ENCODE measurements around the gene ARHGEF19. TPM values are rescaled to one million over a fixed set of nuclear protein-coding genes. Genes with fewer than 3 reads are reported as not detected.
"Not testable (repeated sequence)": the region's sequence is repeated elsewhere in the genome, so short reads cannot be mapped to it uniquely, and the experiment has no call there.

Gene ARHGEF19
- total RNA-seq, 1 donor = 6.5 TPM

DNA sequence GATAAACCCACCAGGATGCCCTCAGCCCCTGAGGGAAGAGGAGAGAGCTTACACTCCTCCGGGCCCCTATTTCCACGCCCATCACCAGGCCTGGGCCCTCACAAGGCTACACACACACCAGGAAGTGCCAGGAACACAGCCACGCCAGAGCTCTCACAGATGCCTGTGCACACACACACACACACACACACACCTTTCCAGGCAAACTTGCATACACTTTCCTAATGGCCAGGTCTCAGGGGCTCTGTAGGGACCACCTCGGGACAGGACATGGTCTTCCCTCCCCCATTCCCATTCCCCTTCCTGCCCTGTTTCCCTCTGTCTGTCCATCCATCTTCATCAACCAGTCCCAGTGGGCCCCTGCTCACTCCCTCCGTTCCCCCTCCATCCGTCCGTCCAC lies 46.9 kb downstream of the ARHGEF19 start:
- H3K79me2 ChIP-seq (ENCODE audit: insufficient read depth, low read length) = no peaks in the 10 kb centered on the region
- no peaks in the 10 kb centered on the region for H3K27me3 ChIP-seq (ENCODE audit: insufficient read depth, low read length)
- H2AFZ ChIP-seq (ENCODE audit: low read length) = no peak overlapping the region
- H3K9me3 ChIP-seq (ENCODE audit: low read depth, low read length) = no peaks in the 10 kb centered on the region
- H3K36me3 ChIP-seq (ENCODE audit: insufficient read depth, low read length) = no peaks in the 10 kb centered on the region
- no peak overlapping the region for H3K4me2 ChIP-seq (ENCODE audit: insufficient read depth, low read length)
- no peak overlapping the region for H3K27ac ChIP-seq (ENCODE audit: low read depth, low read length)
- no peaks in the 10 kb centered on the region for H4K20me1 ChIP-seq (ENCODE audit: insufficient read depth, low read length)
- peaks cover 5% of the 10 kb centered on the region for H3K4me1 ChIP-seq (ENCODE audit: insufficient read depth, low read length)
- TF ChIP-seq, protein P1, sequence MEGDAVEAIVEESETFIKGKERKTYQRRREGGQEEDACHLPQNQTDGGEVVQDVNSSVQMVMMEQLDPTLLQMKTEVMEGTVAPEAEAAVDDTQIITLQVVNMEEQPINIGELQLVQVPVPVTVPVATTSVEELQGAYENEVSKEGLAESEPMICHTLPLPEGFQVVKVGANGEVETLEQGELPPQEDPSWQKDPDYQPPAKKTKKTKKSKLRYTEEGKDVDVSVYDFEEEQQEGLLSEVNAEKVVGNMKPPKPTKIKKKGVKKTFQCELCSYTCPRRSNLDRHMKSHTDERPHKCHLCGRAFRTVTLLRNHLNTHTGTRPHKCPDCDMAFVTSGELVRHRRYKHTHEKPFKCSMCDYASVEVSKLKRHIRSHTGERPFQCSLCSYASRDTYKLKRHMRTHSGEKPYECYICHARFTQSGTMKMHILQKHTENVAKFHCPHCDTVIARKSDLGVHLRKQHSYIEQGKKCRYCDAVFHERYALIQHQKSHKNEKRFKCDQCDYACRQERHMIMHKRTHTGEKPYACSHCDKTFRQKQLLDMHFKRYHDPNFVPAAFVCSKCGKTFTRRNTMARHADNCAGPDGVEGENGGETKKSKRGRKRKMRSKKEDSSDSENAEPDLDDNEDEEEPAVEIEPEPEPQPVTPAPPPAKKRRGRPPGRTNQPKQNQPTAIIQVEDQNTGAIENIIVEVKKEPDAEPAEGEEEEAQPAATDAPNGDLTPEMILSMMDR (IDR thresholded peaks at IDR 0.05; ENCODE audit: extremely low read depth, low read depth, low read length) = no peak
- no peak overlapping the region for H3K4me3 ChIP-seq (ENCODE audit: insufficient read depth, low read length)
- no peak for DNase-seq (ENCODE audit: insufficient read length, low spot score, missing footprints)

- H3K36me3 ChIP-seq (ENCODE audit: insufficient read depth, low read length) = no peaks in the 10 kb centered on the region
- H3K4me3 ChIP-seq (ENCODE audit: insufficient read depth, low read length) = no peak overlapping the region
- H3K4me1 ChIP-seq (ENCODE audit: insufficient read depth, low read length) = peaks cover 5% of the 10 kb centered on the region
- no peaks in the 10 kb centered on the region for H3K9me3 ChIP-seq (ENCODE audit: low read depth, low read length)
- H3K79me2 ChIP-seq (ENCODE audit: insufficient read depth, low read length) = no peaks in the 10 kb centered on the region
- H3K27ac ChIP-seq (ENCODE audit: low read depth, low read length) = no peak overlapping the region
- no peaks in the 10 kb centered on the region for H3K27me3 ChIP-seq (ENCODE audit: insufficient read depth, low read length)
- no peaks in the 10 kb centered on the region for H4K20me1 ChIP-seq (ENCODE audit: insufficient read depth, low read length)
- no peak overlapping the region for H2AFZ ChIP-seq (ENCODE audit: low read length)
- no peak for DNase-seq (ENCODE audit: insufficient read length, low spot score, missing footprints)
- H3K4me2 ChIP-seq (ENCODE audit: insufficient read depth, low read length) = no peak overlapping the region
- TF ChIP-seq, protein P1 (IDR thresholded peaks at IDR 0.05; ENCODE audit: extremely low read depth, low read depth, low read length) = no peak
Observed at GRCh38 chr1:16165073-16165364, 47.4 kb downstream of the ARHGEF19 start.

DNA sequence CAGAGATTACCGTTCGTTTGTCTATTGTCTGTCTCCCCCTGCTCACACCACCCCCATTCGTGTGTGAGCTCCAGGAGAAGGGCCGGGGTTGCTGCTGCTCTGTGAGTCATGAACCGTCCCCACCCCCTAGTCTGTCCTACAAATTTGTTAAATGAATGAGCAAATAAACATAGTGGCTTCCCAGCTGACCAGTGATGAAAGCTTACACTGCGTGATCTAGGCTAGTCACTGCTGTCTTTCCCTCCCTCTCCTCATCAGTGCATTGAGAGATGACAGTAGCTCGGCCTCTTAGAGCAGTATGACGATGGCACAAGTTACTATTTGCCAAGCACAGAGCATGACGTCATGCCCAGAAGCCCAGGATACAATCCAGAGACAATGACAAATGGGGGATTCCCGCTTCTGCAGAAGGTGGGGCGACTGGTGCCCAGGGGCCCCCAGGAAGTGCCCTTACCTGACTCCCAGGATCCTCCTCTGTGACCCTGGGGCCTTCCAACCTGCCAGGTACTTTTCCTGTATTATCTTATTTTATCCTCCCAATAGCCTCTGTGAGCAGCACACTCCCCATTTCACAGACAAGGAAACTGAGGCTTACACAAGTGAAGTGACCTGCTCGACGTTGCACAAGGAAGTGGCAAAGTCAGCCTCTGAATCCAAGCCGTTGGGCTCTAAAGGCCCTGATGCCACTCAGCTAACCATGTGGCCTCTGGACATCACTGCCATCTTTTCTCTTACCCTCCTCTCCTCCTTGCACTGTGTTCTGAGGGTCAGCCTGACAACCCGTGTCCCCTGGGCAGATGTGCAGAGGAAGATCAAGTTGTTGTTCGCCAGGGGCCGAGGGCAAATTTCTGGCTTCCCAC lies 48.0 kb downstream of the ARHGEF19 start:
- TF ChIP-seq, protein P1 (IDR thresholded peaks at IDR 0.05; ENCODE audit: extremely low read depth, low read depth, low read length) = no peak
- Histone ChIP-seq H3K9me3 (ENCODE audit: low read depth, low read length) (no peaks in the 10 kb centered on the region), H3K36me3 (ENCODE audit: insufficient read depth, low read length) (no peaks in the 10 kb centered on the region), H3K27ac (ENCODE audit: low read depth, low read length) (peak overlapping the region; percentile 46), H3K4me3 (ENCODE audit: insufficient read depth, low read length) (no peak overlapping the region), H3K27me3 (ENCODE audit: insufficient read depth, low read length) (no peaks in the 10 kb centered on the region), H4K20me1 (ENCODE audit: insufficient read depth, low read length) (no peaks in the 10 kb centered on the region), H3K79me2 (ENCODE audit: insufficient read depth, low read length) (no peaks in the 10 kb centered on the region), H3K4me1 (ENCODE audit: insufficient read depth, low read length) (peaks cover 5% of the 10 kb centered on the region), H3K4me2 (ENCODE audit: insufficient read depth, low read length) (peak overlapping the region; percentile 12), H2AFZ (ENCODE audit: low read length) (no peak overlapping the region)
- peak; percentile 99 for DNase-seq (ENCODE audit: insufficient read length, low spot score, missing footprints)

DNA sequence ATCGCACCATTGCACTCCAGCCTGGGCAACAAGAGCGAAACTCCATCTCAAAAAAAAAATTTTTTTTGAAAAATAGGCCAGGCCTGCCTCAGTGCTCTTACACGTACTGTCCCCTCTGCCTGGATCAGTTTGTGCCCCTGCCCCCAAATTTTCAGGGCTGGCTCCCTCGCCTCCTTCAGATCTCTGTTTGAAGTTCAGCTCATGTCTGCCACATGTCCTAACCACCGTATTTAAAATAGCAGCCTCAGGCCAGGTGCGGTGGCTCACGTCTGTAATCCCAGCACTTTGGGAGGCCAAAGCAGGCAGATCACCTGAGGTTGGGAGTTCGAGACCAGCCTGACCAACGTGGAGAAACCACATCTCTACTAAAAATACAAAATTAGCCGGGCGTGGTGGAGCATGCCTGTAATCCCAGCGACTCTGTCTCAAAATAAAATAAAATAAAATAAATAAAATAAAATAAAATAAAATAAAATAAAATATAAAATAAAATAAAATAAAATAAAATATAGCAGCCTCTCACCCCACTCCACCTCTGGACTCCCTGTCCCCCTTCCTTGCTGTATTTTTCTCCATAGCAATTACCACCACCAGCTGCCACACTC lies 48.7 kb downstream of the ARHGEF19 start:
- H3K27ac ChIP-seq (ENCODE audit: low read depth, low read length); H3K27me3 ChIP-seq (ENCODE audit: insufficient read depth, low read length); H3K4me3 ChIP-seq (ENCODE audit: insufficient read depth, low read length): not testable (repeated sequence)

More for the DNA sequence above, 48.7 kb downstream of the ARHGEF19 start:
- DNase-seq (ENCODE audit: insufficient read length, low spot score, missing footprints); H3K36me3 ChIP-seq (ENCODE audit: insufficient read depth, low read length); H4K20me1 ChIP-seq (ENCODE audit: insufficient read depth, low read length); H3K9me3 ChIP-seq (ENCODE audit: low read depth, low read length); H3K79me2 ChIP-seq (ENCODE audit: insufficient read depth, low read length); H3K4me1 ChIP-seq (ENCODE audit: insufficient read depth, low read length); H2AFZ ChIP-seq (ENCODE audit: low read length): not testable (repeated sequence)
- peak overlapping the region; percentile 12 for H3K4me2 ChIP-seq (ENCODE audit: insufficient read depth, low read length)

Measured in osteoblast (primary cell).